ENCODE data around the gene CAPN3.

Gene CAPN3

DNA sequence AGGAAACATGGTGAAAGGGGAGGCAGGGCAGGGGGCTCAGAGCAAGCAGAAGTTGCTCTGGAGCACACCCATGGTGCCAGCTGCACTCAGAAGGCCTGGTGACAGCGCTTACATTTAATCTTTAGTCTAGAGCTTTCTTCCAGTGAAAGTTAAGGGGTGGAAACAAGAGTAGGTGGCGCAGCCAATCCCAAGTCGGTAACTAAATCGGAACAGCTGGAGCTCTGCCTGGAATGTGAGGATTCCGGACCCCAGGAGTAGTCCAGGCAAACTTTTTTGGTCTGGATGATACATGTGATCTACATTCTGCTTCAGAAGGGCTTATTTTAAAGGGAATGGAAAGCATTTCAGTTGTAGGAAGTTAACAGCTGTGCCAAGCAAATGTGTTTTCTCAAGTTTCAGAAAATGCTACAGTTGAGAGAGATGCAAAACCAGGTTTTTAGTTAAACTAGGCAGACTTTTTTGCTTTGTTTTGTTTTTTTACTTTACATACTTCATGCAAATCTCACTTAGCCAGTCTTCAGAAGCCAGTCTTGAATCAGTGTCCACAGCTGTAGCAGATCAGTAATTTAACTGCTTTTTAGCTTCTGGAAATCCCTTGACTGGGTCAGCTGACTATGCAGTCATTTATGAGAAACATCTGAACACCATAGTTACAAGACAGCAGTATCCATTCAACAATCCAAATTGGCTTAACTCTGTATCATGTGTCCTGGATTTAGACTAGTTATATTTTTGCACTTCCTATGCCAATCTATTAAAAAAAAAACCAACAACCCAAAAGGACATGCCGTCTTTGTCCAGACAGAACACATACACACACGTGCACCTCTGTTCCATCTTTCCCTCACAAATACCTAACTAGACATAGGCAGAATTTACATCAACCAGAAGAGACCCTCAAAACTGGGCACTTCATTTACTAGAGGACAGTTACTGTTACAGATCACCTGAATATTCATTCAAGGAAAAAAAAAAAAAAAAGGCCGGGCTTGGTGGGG is 98.4 kb downstream of the CAPN3 start:
- no peak for DNase-seq

DNA sequence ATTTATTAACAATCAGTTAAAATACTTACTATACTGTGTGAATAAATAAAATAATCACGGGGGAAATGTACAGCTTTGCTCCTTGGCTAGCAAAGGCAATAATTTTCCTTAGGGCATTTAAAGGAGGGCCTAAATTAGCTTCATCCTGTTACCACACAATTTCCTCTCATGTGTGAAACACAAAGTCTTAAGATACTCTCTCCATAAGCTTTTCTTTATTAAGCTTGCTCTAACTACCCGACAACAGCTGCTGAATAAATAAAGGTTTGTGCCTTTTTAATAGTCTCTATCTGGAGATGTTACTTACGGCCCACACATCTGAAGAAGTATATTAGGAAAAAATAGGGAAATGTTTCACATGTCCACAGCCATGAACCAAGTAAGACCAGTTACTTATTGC is 102.0 kb downstream of the CAPN3 start:
- DNase-seq = no peak
